ENCODE measurements around the gene GABARAP.

Gene GABARAP

DNA sequence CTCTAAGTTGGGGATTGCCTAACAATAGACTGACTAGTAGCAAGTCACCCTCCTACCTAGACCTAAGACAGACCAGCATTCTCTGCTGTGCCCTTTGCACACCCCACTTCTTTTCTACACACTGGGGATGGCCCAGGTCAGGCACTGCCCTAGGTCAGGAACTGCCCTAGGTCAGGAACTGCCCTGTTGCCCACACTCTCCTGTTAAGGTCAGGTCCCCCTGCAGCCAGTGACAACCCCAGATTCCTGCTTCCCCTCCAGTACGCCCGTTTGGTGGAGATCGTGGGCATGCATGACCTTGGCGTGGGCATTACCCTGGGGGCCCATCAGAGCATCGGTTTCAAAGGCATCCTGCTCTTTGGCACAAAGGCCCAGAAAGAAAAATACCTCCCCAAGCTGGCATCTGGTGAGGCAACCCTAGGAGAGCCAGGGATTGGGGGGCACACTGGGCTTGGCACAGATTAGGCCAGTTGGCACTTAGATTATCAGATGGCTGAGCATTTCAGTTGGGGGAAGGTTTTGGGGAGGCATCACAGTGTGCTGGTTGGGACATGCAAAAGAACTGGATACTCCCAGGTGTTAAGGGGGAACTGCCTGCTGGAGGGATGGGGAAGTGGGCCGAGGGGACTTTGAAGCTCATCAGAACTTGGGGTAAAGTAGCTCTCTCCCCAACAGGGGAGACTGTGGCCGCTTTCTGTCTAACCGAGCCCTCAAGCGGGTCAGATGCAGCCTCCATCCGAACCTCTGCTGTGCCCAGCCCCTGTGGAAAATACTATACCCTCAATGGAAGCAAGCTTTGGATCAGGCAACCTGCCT, 20.8 kb downstream of the GABARAP start:
- DNase-seq = no peak

DNA sequence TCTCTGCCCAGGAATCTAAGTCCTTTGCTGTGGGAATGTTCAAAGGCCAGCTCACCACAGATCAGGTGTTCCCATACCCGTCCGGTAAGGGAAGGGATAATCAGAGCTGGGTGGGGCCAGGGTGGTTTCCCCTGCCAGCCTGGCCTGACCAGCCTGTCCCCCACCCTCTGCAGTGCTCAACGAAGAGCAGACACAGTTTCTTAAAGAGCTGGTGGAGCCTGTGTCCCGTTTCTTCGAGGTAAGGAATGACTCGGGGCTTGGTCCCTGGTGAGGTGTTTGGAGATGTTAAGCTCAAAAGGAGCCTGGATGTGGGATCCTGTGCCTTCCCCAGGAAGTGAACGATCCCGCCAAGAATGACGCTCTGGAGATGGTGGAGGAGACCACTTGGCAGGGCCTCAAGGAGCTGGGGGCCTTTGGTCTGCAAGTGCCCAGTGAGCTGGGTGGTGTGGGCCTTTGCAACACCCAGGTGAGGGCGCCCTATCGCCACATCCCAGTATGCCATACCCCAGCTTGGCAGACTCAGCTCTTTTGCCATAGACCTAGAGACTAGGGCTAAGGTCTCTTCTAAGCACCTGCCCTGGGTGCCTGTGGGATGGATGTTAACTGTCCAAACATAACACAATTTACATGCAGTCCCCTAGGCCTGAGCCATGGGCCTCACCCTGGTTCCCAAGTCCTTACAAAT, 21.5 kb downstream of the GABARAP start:
- DNase-seq = peak; percentile 58 to 79 (median 66)

DNA sequence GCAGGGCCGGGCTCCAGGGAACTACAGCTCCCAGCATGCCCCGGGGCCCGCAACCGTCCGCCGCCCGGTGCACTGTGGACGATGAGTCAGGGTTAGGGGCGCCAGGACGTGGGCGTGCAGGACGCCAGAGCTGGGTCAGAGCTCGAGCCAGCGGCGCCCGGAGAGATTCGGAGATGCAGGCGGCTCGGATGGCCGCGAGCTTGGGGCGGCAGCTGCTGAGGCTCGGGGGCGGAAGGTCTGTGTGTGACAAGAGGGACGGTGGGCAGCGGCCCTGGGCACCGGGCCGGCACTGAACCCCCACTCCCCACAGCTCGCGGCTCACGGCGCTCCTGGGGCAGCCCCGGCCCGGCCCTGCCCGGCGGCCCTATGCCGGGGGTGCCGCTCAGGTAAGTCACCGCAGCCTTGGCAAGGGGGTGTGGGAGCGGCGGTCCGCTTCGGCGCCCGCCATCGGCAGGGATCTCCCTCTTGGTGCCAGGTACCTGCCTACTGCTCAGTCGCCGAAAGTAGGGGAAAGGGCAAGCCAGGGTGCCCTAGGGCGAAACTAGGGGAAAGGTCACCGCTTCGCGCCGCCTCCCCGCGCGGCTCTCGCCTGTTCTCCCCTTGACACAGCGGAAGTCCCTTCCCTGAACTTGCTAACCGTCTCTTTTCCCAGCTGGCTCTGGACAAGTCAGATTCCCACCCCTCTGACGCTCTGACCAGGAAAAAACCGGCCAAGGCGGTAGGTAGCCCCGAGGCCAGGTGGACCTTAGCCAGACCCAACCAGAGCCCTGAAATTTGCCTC, 22.2 kb downstream of the GABARAP start, which contains the start of the genes ACADVL and DLG4:
ACADVL (plus strand) TSS at position 127 of the 781 bp plus-strand sequence; CDS start at position 174, 47 bp downstream.
DLG4 (minus strand) TSS at position 25 of the 781 bp plus-strand sequence.
- peak; percentile 86 to 93 (median 92) for DNase-seq

DNA sequence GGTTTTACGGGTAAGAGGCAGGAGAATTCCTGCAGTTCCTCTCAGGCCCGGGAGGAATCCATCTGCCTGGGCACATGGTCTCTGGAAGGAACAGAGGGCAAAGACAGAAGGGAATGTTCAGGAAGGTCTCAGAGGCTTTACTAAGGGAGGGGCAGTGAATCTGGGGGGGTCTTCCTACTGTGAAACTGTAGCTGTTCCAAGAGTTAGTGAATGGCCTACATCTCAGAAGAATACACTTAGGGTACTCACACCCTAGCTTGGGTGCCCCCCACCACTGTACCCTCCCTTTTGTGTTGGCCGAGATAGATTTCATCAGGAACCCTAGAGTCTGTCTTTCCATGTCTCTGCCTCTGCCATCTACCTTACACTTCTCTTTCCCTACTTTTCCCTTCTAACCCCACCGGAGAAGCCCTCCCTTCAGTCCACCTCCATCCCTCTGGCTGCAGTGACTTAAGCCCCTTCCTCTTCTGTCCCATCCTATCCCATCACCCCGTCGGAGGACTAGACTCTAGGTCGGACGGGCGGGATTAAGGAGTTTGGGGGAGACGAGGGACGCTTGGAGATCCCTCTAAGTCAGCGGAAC, 22.9 kb downstream of the GABARAP start:
- peak in 3 of 4 experiments; percentile 19 to 27 (median 23) for DNase-seq

DNA sequence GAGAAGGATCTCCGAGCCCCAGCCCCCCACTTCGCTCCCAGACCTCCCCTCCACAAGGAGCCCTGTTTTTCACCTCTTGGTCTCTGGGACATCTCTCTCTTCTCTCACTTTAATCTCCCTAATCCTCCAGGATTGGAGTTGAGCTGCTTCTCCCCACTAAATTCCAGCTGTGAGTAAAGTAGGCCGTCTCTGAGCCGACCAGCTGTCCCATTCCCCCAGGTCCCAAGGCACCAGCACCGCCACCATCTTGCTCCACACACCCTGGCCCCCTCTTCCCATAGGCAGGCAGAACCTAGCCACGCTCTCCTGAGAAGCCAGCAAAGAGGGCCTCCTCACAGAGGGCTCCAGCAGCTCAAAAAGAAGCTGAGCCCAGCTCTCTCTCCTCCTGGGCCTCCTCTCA, 23.5 kb downstream of the GABARAP start:
- no peak for DNase-seq

GRCh38 chr17:7218166-7218565, 24.1 kb downstream of the GABARAP start:
- DNase-seq = no peak

GRCh38 chr17:7217113-7217987, 24.9 kb downstream of the GABARAP start:
- peak; percentile 48 to 75 (median 67) for DNase-seq

DNA sequence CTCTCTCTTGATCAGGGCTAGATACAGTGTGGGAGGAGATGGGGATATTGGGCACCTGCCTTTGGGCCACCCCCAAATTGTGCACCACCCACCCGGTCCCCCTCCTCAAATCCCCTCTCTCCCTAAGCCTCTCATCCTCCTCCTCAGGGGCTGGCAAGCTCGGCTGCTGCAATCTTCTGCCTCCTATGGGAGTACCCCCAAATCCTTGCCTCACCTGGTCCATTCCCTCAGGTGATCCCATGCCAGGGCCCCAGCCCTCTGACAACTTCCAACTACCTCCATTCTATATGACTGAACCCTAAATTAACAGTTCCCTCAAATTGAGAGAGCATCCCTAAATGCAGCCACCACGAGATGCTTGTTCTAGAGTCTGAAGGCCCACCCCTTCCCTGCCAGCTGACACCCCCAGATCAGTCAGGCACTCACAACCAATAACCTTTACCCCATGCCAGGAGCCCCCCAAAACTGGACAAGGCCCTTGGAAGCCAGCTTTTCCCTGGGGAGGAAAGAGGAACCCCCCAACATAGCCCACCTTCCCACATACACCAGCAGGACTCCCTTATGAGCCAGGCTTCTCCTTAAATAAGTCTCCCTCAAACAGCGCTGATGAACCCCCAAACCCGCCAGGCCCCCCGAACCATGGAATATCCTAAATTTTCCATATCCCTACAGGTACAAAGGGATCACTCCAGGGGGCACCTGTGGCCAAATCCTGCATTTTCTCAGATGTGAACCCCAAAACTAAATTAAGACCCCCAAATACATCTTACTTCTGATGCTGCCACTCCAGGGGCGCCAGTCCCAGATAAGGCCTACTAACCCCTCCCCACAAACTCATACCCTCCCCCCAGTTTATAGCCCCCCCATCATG, 25.8 kb downstream of the GABARAP start:
- DNase-seq = peak in 1 of 4 experiments; percentile 17

GRCh38 chr17:7215652-7216180, 26.5 kb downstream of the GABARAP start:
- no peak for DNase-seq

DNA sequence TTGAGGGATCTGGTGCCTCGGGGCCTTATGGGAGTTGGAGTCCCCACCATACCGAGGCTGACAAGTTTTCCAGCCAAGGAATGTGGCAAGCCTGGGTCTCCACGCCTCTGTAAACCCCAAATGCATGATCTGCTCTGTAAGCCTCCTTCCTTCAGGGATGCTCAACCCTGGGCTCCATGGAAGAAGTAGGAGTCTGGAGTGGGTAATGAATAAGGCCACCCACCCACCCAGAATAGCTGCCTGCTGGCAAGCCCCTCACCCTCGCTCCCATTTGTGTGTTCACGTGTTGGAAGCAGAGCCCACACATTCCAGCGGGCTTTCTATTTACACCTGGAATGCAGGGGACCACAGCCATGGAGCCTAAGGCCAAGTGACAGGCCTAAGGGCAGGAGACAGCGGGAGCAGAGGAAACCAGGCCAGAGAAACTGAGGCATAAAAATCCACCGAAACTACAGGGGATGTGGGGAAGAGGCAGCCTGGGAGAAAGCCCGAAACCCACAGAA, 27.1 kb downstream of the GABARAP start:
- DNase-seq = no peak

- DNase-seq = peak; percentile 94 to 97 (median 96)
Measured at GRCh38 chr17:7214300-7215135, 27.7 kb downstream of the GABARAP start.

GRCh38 chr17:7213895-7214299, 28.4 kb downstream of the GABARAP start:
- peak; percentile 65 to 78 (median 67) for DNase-seq

DNA sequence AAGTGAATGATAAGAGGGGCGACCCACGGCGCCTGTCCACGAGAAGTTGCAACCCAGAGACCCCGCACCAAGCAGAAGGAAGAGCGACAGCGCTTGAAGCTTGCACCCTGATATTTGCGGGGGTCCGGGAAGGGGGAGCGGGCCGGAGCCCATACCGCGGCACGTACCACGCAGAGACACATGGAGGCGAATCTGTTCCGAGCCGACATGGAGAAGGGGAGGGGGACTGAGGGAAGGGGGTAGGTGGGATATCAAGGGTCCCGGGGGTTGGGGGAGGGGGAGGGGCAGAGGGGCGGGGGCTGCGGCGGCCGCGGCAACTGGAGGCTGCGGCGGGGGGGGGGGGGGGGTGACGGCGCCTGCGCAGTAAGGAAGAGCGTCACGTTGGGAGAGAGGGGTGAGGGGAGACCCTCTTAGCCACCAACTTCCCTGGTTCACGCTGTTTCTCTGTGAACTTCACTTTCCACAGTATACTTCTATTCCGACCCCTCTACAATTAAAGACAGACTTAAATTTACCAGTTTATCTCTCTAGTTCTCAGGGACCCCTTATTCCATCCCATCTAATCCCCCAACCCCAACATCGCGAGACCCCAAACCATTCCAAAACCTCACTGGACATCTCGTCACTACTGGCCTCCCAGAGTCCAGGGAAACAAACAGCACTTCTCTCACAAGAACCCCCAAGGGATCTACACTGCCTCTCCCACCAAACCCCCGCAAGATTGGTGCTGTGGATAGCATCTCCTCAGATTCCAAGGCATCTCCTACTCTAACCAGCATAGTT, 30.6 kb downstream of the GABARAP start:
- DNase-seq = no peak

DNA sequence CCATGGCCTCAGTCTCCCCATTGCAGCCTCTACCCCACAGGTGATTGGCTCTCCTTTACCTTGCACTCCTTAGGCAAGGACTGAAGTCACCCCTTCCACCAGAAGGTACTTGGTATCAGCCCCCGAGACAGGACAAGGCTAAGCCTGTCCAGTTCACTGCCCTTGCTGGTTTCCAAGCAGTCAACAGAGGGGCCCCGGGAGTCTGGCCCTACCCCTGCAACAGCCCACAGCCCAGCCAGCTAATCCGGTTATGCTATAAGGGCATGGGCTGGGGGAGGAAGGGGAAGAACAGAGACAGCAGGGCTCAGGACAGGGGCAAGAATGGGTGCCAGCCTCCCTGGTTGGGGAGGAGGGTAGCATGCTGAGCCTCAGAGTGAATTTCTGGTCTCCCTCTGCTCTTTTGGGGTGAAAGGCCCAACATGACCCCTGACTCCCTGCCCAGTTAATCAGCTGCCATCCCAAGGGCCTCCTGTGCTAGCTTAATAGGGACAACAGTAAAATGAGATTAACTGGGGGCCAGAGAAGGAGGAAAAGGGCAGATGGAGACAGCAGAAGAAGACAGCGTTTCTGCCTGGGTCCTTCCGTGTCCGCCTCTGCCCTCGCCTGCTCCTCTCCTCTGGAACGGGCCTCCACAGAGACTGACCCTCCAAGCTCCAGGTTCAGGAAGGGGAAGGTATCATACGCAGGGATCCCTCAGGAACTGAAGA, 33.3 kb downstream of the GABARAP start:
- no peak for DNase-seq

- DNase-seq = no peak
Measured at GRCh38 chr17:7208027-7208571, 34.1 kb downstream of the GABARAP start.

GRCh38 chr17:7207120-7208001, 34.9 kb downstream of the GABARAP start:
- DNase-seq = no peak
